Lung (tissue), 12 donors: ENCODE measurements around the gene CDKL1. TPM values are rescaled to one million over a fixed set of nuclear protein-coding genes. Genes with fewer than 3 reads are reported as not detected.
"Not testable (repeated sequence)": the region's sequence is repeated elsewhere in the genome, so short reads cannot be mapped to it uniquely, and the experiment has no call there.

Experiments
- ATAC-seq: fragments of 200-7000 bp; cut with Tn5 transposase; one replicate; pipeline ENCODE4 v1.9.1; 2020; ENCODE audit warnings: moderate number of reproducible peaks; ENCODE audit not compliant: insufficient read depth, low FRiP score
- DNase-seq, 3 donors: peaks; one replicate each; pipeline ENCODE4 v3.0.0-alpha.2; 2013 to 2017
- H3K27ac ChIP-seq, 2 donors: one replicate each; pipeline ENCODE4 v1.5.1; 2013; ENCODE audit warnings: mild to moderate bottlenecking in 2 of 2, moderate library complexity in 2 of 2, control low read depth in 1 of 2, inconsistent platforms in 1 of 2, low read depth in 1 of 2, low read length in 1 of 2
- H3K27me3 ChIP-seq, 3 donors: one replicate each; pipeline ENCODE4 v1.5.1; 2013; ENCODE audit warnings: low read length in 2 of 3; ENCODE audit not compliant: control insufficient read depth in 3 of 3, insufficient read depth in 3 of 3
- H3K36me3 ChIP-seq, 4 donors: one replicate each; pipeline ENCODE4 v1.5.1; 2013; ENCODE audit warnings: low read length in 4 of 4, mild to moderate bottlenecking in 1 of 4, moderate library complexity in 1 of 4; ENCODE audit not compliant: control insufficient read depth in 4 of 4, insufficient read depth in 4 of 4
- H3K4me1 ChIP-seq, 5 donors: one replicate each; pipeline ENCODE4 v1.5.1; 2013; ENCODE audit warnings: low read length in 5 of 5, mild to moderate bottlenecking in 2 of 5, moderate library complexity in 1 of 5; ENCODE audit not compliant: control insufficient read depth in 5 of 5, insufficient read depth in 5 of 5
- H3K4me3 ChIP-seq: one replicate; pipeline ENCODE4 v1.5.1; 2013; ENCODE audit warnings: mild to moderate bottlenecking, control low read depth, moderate library complexity
- H3K9ac ChIP-seq, 2 donors: one replicate each; pipeline ENCODE4 v1.5.1; 2013; ENCODE audit warnings: low read length in 2 of 2, control low read depth in 1 of 2; ENCODE audit not compliant: insufficient read depth in 1 of 2
- H3K9me3 ChIP-seq, 4 donors: one replicate each; pipeline ENCODE4 v1.5.1; 2013; ENCODE audit warnings: low read length in 3 of 4, mild to moderate bottlenecking in 1 of 4, moderate library complexity in 1 of 4; ENCODE audit not compliant: control insufficient read depth in 4 of 4, insufficient read depth in 3 of 4
- CTCF ChIP-seq: IDR thresholded peaks from 2 replicates; pipeline ENCODE4 v1.5.1; 2012; ENCODE audit warnings: mild to moderate bottlenecking; ENCODE audit errors: control extremely low read depth, extremely low read depth
- WGBS, 2 donors: extraction: QIAGEN DNeasy Blood & Tissue Kit; methylation state at CpG; one replicate each; pipeline ENCODE4 v1.1.7; 2013; 5-methylcytosine and 5-hydroxymethylcytosine counted together
- polyA plus RNA-seq, 2 donors: library from polyadenylated mRNA; stranded (reverse); fragments of 200-250 nt; gene quantifications; one replicate each; pipeline ENCODE4 v1.2.1, GENCODE V29; 2013
- total RNA-seq, 2 donors: library from RNA; depleted of rRNA in 1 of 2; stranded (reverse); fragments of >200 nt in 1 of 2; gene quantifications; one replicate each; pipeline ENCODE4 v1.2.1, GENCODE V29; 2014 to 2021
- donor health status: control.
- donor health status: control.
- donor health status: Bipolar disorder and iron deficiency.
- donor health status: healthy.
- donor health status: DM: yes; HTN: yes; CAD: no.

CDKL1 gene
- total and polyA plus RNA-seq, 4 donors, result 3.8 to 28.2 (median 16.3) TPM

- Histone ChIP-seq H3K36me3 (peaks cover 0 to 3% (median 0%) of the 10 kb centered on the region in 4 donors), H3K4me1 (peaks cover 0 to 7% (median 5%) of the 10 kb centered on the region in 5 donors), H3K27me3 (no peaks in the 10 kb centered on the region), H3K27ac (no peak overlapping the region), H3K9ac (no peak overlapping the region), H3K9me3 (no peaks in the 10 kb centered on the region), H3K4me3 (no peak overlapping the region)
- WGBS, 2 donors, result 87 to 89% methylated on average over 3 of the region's 3 CpGs
- no peak for DNase-seq
- no peak for TF ChIP-seq CTCF
- no peak for ATAC-seq
Measured at GRCh38 chr14:50360093-50360492, 36.6 kb downstream of the CDKL1 start.

- no peak for ATAC-seq
- DNase-seq, result no peak
- H3K4me3 ChIP-seq, result no peak overlapping the region
- H3K36me3 ChIP-seq, result peaks cover 0 to 3% (median 0%) of the 10 kb centered on the region in 4 donors
- no peak overlapping the region for H3K27ac ChIP-seq
- TF ChIP-seq CTCF, result no peak
- H3K4me1 ChIP-seq, result peaks cover 0 to 7% (median 5%) of the 10 kb centered on the region in 5 donors
- H3K9me3 ChIP-seq, result no peaks in the 10 kb centered on the region
- H3K9ac ChIP-seq, result no peak overlapping the region
- 68 to 80% methylated on average over 5 of the region's 5 CpGs for whole genome bisulfite sequencing, 2 donors
- no peaks in the 10 kb centered on the region for H3K27me3 ChIP-seq
Measured at GRCh38 chr14:50359631-50360030, 37.0 kb downstream of the CDKL1 start.

- H3K27ac ChIP-seq, result no peak overlapping the region
- WGBS, 2 donors, result 92 to 94% methylated on average over 4 of the region's 4 CpGs
- H3K9me3 ChIP-seq, result no peaks in the 10 kb centered on the region
- no peak overlapping the region for H3K9ac ChIP-seq
- no peak overlapping the region for H3K4me3 ChIP-seq
- H3K27me3 ChIP-seq, result no peaks in the 10 kb centered on the region
- DNase-seq (no peak), ATAC-seq (no peak)
- H3K4me1 ChIP-seq, result peaks cover 0 to 2% (median 0%) of the 10 kb centered on the region in 5 donors
- TF ChIP-seq CTCF, result no peak
- H3K36me3 ChIP-seq, result peaks cover 0 to 3% (median 0%) of the 10 kb centered on the region in 4 donors
Measured at GRCh38 chr14:50357753-50358395, 38.8 kb downstream of the CDKL1 start.

GRCh38 chr14:50357124-50357523 lies 39.6 kb downstream of the CDKL1 start:
- Histone ChIP-seq H3K27ac (no peak overlapping the region), H3K4me1 (peaks cover 0 to 2% (median 0%) of the 10 kb centered on the region in 5 donors), H3K4me3 (no peak overlapping the region), H3K36me3 (peaks cover 0 to 1% (median 0%) of the 10 kb centered on the region in 4 donors), H3K27me3 (no peaks in the 10 kb centered on the region), H3K9ac (no peak overlapping the region), H3K9me3 (no peaks in the 10 kb centered on the region)
- WGBS, 2 donors, result 80 to 91% methylated on average over 6 of the region's 6 CpGs
- TF ChIP-seq CTCF, result no peak
- no peak for ATAC-seq
- no peak for DNase-seq

GRCh38 chr14:50356283-50356682 lies 40.4 kb downstream of the CDKL1 start:
- not testable (repeated sequence) for H3K9ac ChIP-seq, H3K9me3 ChIP-seq, H3K4me1 ChIP-seq, H3K4me3 ChIP-seq, H3K27ac ChIP-seq, DNase-seq, ATAC-seq, H3K27me3 ChIP-seq, H3K36me3 ChIP-seq
- 73 to 87% methylated on average over 3 of the region's 3 CpGs for WGBS, 2 donors
